Measurements from ENCODE around the gene NEURL2.

Gene NEURL2

DNA sequence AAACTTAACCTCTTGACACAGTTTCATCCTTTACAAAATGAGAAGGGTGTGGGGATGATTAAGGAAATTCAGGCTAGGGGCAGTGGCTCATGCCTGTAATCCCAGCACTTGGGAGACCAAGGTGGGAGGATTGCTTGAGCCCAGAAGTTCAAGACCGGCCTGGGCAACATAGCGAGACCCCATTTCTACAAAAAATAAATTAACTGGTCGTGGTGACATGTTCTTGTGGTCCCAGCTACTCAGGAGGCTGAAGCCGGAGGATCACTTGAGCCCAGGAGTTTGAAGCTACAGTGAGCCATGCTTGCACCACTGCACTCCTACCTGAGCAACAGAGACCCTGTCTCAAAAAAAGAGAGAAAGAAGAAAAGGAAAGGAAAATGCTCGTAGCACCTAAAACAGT is 24.6 kb downstream of the NEURL2 start:
- H3K27ac ChIP-seq (ENCODE audit: low read length), result no peak overlapping the region
- H3K27me3 ChIP-seq (replicated peaks; ENCODE audit: insufficient read depth, low read length), result no peaks in the 10 kb centered on the region
- no peak overlapping the region for H2AFZ ChIP-seq (ENCODE audit: low read length)
- no peak overlapping the region for H3K4me2 ChIP-seq (ENCODE audit: low read depth, low read length)
- H3F3A ChIP-seq (ENCODE audit: insufficient read depth, low read length), result no peaks in the 10 kb centered on the region
- no peaks in the 10 kb centered on the region for H3K79me2 ChIP-seq (ENCODE audit: low read length)
- H4K20me1 ChIP-seq (ENCODE audit: insufficient read depth, low read length), result no peaks in the 10 kb centered on the region
- no peak for DNase-seq
- no peaks in the 10 kb centered on the region for H3K9me2 ChIP-seq (replicated peaks; ENCODE audit: insufficient read depth, low read length)
- no peaks in the 10 kb centered on the region for H3K4me1 ChIP-seq (ENCODE audit: low read length)
- H3K9ac ChIP-seq (ENCODE audit: low read length), result no peak overlapping the region
- TF ChIP-seq, protein P1, sequence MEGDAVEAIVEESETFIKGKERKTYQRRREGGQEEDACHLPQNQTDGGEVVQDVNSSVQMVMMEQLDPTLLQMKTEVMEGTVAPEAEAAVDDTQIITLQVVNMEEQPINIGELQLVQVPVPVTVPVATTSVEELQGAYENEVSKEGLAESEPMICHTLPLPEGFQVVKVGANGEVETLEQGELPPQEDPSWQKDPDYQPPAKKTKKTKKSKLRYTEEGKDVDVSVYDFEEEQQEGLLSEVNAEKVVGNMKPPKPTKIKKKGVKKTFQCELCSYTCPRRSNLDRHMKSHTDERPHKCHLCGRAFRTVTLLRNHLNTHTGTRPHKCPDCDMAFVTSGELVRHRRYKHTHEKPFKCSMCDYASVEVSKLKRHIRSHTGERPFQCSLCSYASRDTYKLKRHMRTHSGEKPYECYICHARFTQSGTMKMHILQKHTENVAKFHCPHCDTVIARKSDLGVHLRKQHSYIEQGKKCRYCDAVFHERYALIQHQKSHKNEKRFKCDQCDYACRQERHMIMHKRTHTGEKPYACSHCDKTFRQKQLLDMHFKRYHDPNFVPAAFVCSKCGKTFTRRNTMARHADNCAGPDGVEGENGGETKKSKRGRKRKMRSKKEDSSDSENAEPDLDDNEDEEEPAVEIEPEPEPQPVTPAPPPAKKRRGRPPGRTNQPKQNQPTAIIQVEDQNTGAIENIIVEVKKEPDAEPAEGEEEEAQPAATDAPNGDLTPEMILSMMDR (IDR thresholded peaks at IDR 0.05; ENCODE audit: low read length), result no peak
- TF ChIP-seq EZH2 (optimal IDR thresholded peaks at IDR 0.05; ENCODE audit: low read depth, low read length) (no peak), EZH2phosphoT487 (IDR thresholded peaks at IDR 0.05; ENCODE audit: low read length) (no peak)
- H3K36me3 ChIP-seq (replicated peaks; ENCODE audit: insufficient read depth, low read length), result no peaks in the 10 kb centered on the region
- no peak overlapping the region for H3K4me3 ChIP-seq (ENCODE audit: low read length)
- H3K9me3 ChIP-seq (replicated peaks; ENCODE audit: insufficient read depth, low read length), result no peaks in the 10 kb centered on the region

GRCh38 chr20:45863543-45864470 is 27.2 kb downstream of the NEURL2 start:
- Histone ChIP-seq H3K4me1 (ENCODE audit: low read length) (no peaks in the 10 kb centered on the region), H4K20me1 (ENCODE audit: insufficient read depth, low read length) (no peaks in the 10 kb centered on the region), H2AFZ (ENCODE audit: low read length) (no peak overlapping the region), H3K27me3 (replicated peaks; ENCODE audit: insufficient read depth, low read length) (no peaks in the 10 kb centered on the region), H3K27ac (ENCODE audit: low read length) (no peak overlapping the region), H3K4me3 (ENCODE audit: low read length) (no peak overlapping the region), H3K9ac (ENCODE audit: low read length) (no peak overlapping the region), H3K9me3 (replicated peaks; ENCODE audit: insufficient read depth, low read length) (no peaks in the 10 kb centered on the region), H3K4me2 (ENCODE audit: low read depth, low read length) (no peak overlapping the region), H3K79me2 (ENCODE audit: low read length) (0 out of 2 replicates have a peak, but pooled peaks cover 3% of the 10 kb centered on the region), H3K9me2 (replicated peaks; ENCODE audit: insufficient read depth, low read length) (no peaks in the 10 kb centered on the region), H3K36me3 (replicated peaks; ENCODE audit: insufficient read depth, low read length) (no peaks in the 10 kb centered on the region), H3F3A (ENCODE audit: insufficient read depth, low read length) (no peaks in the 10 kb centered on the region)
- DNase-seq, result no peak
- TF ChIP-seq EZH2phosphoT487 (IDR thresholded peaks at IDR 0.05; ENCODE audit: low read length) (no peak), EZH2 (optimal IDR thresholded peaks at IDR 0.05; ENCODE audit: low read depth, low read length) (no peak)
- TF ChIP-seq, protein P1 (IDR thresholded peaks at IDR 0.05; ENCODE audit: low read length), result no peak

DNA sequence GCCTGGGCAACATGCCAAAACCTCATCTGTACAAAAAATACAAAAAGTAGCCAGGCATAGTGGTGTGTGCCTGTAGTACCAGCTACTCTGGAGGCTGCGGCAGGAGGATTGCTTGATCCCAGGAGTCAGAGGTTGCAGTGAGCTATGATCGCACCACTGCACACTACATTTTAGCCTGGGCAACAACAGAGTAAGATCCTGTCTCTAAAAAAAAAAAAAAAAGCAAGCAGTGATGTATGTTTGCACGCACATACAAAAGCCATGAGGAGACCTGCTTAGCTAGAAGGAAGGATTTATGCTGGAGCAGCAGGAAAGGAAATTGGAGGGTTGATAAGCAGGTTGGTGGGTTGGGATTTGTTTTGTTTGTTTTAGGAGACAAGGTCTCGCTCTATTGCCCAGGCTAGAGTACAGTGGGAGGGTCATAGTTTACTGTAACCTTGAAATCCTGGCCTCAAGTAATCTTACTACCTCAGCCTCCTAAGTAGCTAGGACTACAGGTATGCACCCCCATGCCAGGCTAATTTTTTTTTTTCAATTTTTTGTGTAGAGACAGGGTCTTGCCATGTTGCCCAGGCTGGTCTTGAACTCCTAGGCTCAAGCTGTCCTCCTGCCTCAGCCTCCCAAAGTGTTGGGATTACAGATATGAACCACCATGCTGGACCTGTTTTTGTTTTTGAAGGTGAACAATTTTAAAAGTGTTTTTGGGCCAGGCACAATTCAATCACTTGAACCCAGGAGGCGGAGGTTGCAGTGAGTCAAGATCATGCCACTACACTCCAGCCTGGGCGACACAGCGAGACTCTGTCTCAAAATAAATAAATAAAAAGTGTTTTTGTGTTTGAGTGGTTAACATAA is 29.6 kb downstream of the NEURL2 start:
- Histone ChIP-seq H3K27me3 (replicated peaks; ENCODE audit: insufficient read depth, low read length) (no peaks in the 10 kb centered on the region), H4K20me1 (ENCODE audit: insufficient read depth, low read length) (no peaks in the 10 kb centered on the region), H3K9me2 (replicated peaks; ENCODE audit: insufficient read depth, low read length) (no peaks in the 10 kb centered on the region), H3K4me1 (ENCODE audit: low read length) (peaks cover 6% of the 10 kb centered on the region; the same call in 1 of the 2 replicates), H3K9me3 (replicated peaks; ENCODE audit: insufficient read depth, low read length) (no peaks in the 10 kb centered on the region), H2AFZ (ENCODE audit: low read length) (no peak overlapping the region), H3K36me3 (replicated peaks; ENCODE audit: insufficient read depth, low read length) (no peaks in the 10 kb centered on the region), H3K79me2 (ENCODE audit: low read length) (peaks cover 19% of the 10 kb centered on the region), H3K4me2 (ENCODE audit: low read depth, low read length) (no peak overlapping the region), H3K9ac (ENCODE audit: low read length) (no peak overlapping the region), H3F3A (ENCODE audit: insufficient read depth, low read length) (no peaks in the 10 kb centered on the region), H3K27ac (ENCODE audit: low read length) (no peak overlapping the region), H3K4me3 (ENCODE audit: low read length) (no peak overlapping the region)
- no peak for TF ChIP-seq EZH2 (optimal IDR thresholded peaks at IDR 0.05; ENCODE audit: low read depth, low read length)
- no peak for TF ChIP-seq EZH2phosphoT487 (IDR thresholded peaks at IDR 0.05; ENCODE audit: low read length)
- TF ChIP-seq, protein P1 (IDR thresholded peaks at IDR 0.05; ENCODE audit: low read length), result no peak
- no peak for DNase-seq
